Right cardiac atrium (tissue), 5 donors: Measurements from ENCODE around the gene ARHGAP5. TPM values are rescaled to one million over a fixed set of nuclear protein-coding genes. Genes with fewer than 3 reads are reported as not detected.
A peak's percentile ranks its signal among the peaks of the same experiment; 100 is the strongest.

Experiments used
- ATAC-seq, 2 donors: fragments of 200-7000 bp; cut with Tn5 transposase; one replicate each; pipeline versions ENCODE4 v1.8.0 to v1.9.1; 2020; ENCODE audit warnings: moderate library complexity in 2 of 2, mild to moderate bottlenecking in 1 of 2
- DNase-seq, 3 donors: peaks; one replicate each; pipeline ENCODE4 v3.0.0-alpha.2; 2020
- H3K27ac ChIP-seq: one replicate; pipeline ENCODE4 v1.5.1; 2013; ENCODE audit warnings: mild to moderate bottlenecking, low read length, control low read depth, moderate library complexity
- H3K27me3 ChIP-seq: one replicate; pipeline ENCODE4 v1.6.1; 2013; ENCODE audit not compliant: control insufficient read depth, insufficient read depth
- H3K4me1 ChIP-seq: one replicate; pipeline ENCODE4 v1.6.1; 2013; ENCODE audit warnings: low read length; ENCODE audit not compliant: control insufficient read depth, insufficient read depth
- H3K4me3 ChIP-seq: one replicate; pipeline ENCODE4 v1.5.1; 2013; ENCODE audit warnings: low read length, control low read depth
- H3K9me3 ChIP-seq: one replicate; pipeline ENCODE4 v1.6.1; 2013; ENCODE audit warnings: low read length; ENCODE audit not compliant: control insufficient read depth
- WGBS: extraction: QIAGEN DNeasy Blood & Tissue Kit; methylation state at CpG from one replicate; pipeline ENCODE4 v1.1.7; 2013; 5-methylcytosine and 5-hydroxymethylcytosine counted together
- intact Hi-C, 4 donors: fragments of 100-400 bp; cut with DNase I; formaldehyde crosslinking; loops; one replicate each; pipeline versions ENCODE4 v1.11.0 to v1.14.0; 2022 to 2023
- polyA plus RNA-seq: library from polyadenylated mRNA; stranded (reverse); fragments of 200-250 nt; gene quantifications from one replicate; pipeline ENCODE4 v1.2.3, GENCODE V29; 2013
- total RNA-seq, 4 donors: library from RNA; stranded (reverse); fragmentation: NEBNext Ultra II Directional; extraction: Animal tissue kit (Norgen Biotek cat#: 25700); gene quantifications; one replicate each; pipeline ENCODE4 v1.2.1, GENCODE V29; 2021
- donor health status: healthy with polysubstance abuse.
- donor health status: DM: no; HTN: yes; CAD: no.
- donor health status: DM: no; HTN: no; CAD: no.
- donor health status: DM: no; HTN: yes; CAD: no; lungs with severe emphysema.
- donor health status: DM: yes; HTN: yes; CAD: no.

Gene ARHGAP5
- total and polyA plus RNA-seq, 5 donors, result 28.0 to 255 (median 229) TPM

DNA sequence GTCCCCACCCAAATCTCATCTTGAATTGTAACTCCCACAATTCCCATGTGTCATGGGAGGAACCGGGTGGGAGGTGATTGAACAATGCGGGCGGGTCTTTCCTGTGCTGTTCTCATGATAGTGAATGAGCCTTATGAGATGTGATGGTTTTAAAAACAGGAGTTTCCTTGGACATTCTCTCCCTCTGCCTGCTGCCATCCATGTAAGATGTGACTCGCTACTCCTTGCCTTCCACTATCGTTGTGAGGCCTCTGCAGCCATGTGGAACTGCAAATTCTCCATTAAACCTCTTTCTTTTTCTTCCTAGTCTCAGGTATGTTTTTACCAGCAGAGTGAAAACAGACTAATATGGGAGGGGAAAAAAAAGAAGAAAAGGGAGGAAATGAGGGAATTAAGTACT, 22.6 kb upstream of the ARHGAP5 start:
- H3K27ac ChIP-seq, result no peak overlapping the region
- intact Hi-C loops, result no loop called here
- no peak for ATAC-seq
- no peaks in the 10 kb centered on the region for H3K9me3 ChIP-seq
- H3K27me3 ChIP-seq, result no peaks in the 10 kb centered on the region
- H3K4me1 ChIP-seq, result peaks cover 1% of the 10 kb centered on the region
- no peak for DNase-seq
- no peak overlapping the region for H3K4me3 ChIP-seq
- WGBS, result 90% methylated on average over 5 of the region's 5 CpGs

DNA sequence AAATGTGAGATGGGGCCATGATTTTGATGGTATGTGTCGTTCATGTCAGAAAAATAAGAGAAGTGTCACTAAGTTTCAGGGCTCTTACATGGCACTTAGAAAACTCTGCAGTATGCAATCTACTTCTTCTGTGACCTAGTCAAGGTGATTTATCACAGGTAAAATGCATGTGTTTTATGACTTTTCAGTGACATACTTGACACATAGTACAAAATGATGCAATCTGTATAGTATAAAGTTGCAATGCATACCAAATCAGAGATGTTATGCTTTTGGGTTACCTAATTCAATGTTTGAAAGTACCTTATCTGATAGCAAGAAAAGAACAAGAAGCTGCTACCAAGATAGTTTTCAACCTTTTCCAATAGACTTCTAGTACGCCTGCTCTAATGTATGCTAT, 21.9 kb upstream of the ARHGAP5 start:
- intact Hi-C loops, result no loop called here
- Histone ChIP-seq H3K4me3 (no peak overlapping the region), H3K27me3 (no peaks in the 10 kb centered on the region), H3K27ac (no peak overlapping the region), H3K4me1 (peaks cover 1% of the 10 kb centered on the region), H3K9me3 (no peaks in the 10 kb centered on the region)
- DNase-seq, result no peak
- 49% methylated on average over 2 of the region's 2 CpGs for whole genome bisulfite sequencing
- ATAC-seq, result no peak

- no peaks in the 10 kb centered on the region for H3K27me3 ChIP-seq
- peaks cover 1% of the 10 kb centered on the region for H3K4me1 ChIP-seq
- intact Hi-C loops, result no loop called here
- WGBS, result 69% methylated on average over 2 of the region's 2 CpGs
- H3K27ac ChIP-seq, result no peak overlapping the region
- no peak for DNase-seq
- H3K4me3 ChIP-seq, result no peak overlapping the region
- no peaks in the 10 kb centered on the region for H3K9me3 ChIP-seq
- ATAC-seq, result no peak
Observed at GRCh38 chr14:32059702-32060101, 17.4 kb upstream of the ARHGAP5 start.

DNA sequence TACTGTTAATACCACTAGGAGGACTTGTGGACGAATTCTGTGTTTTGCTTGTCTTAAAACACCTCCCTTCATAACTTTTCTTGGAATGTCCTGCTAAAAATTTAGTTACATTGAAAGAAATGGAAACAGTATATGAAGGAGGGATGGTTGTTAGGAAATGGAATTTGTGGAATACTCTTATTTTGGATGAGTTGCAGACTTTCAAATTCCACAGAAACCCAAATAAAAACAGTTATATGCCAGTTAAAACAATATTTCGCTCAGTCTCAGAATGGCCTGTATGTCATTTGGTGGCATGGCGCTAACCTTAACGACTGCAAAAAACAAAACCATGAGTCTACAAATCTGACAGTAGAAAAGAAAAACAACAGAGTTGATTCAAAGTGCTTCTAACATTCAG, 12.2 kb upstream of the ARHGAP5 start:
- H3K4me1 ChIP-seq, result no peaks in the 10 kb centered on the region
- H3K9me3 ChIP-seq, result no peaks in the 10 kb centered on the region
- ATAC-seq (no peak), DNase-seq (no peak)
- WGBS, result 86% methylated on average over 4 of the region's 4 CpGs
- H3K27me3 ChIP-seq, result no peaks in the 10 kb centered on the region
- H3K27ac ChIP-seq, result no peak overlapping the region
- intact Hi-C loops, result no loop called here
- no peak overlapping the region for H3K4me3 ChIP-seq

GRCh38 chr14:32068708-32069107, 8.4 kb upstream of the ARHGAP5 start:
- no peak for DNase-seq
- WGBS, result 85% methylated on average over 2 of the region's 2 CpGs
- intact Hi-C loops, result loop anchor here in 1 of 4 donors (2.0 kb wide), 1 partner anchor 46 kb away; no protein-coding TSS in a partner anchor
- Histone ChIP-seq H3K4me3 (no peak overlapping the region), H3K27me3 (no peaks in the 10 kb centered on the region), H3K9me3 (no peaks in the 10 kb centered on the region), H3K27ac (no peak overlapping the region), H3K4me1 (no peaks in the 10 kb centered on the region)
- ATAC-seq, result no peak

- intact Hi-C loops, result loop anchor here in 3 of 4 donors (5.0 to 10.0 kb wide), 5 partner anchors 125 to 405 kb away; no protein-coding TSS in a partner anchor
- Histone ChIP-seq H3K9me3 (no peaks in the 10 kb centered on the region), H3K4me1 (no peaks in the 10 kb centered on the region), H3K27me3 (no peaks in the 10 kb centered on the region), H3K4me3 (no peak overlapping the region), H3K27ac (no peak overlapping the region)
- 91% methylated on average over 3 of the region's 3 CpGs for WGBS
- no peak for ATAC-seq
- no peak for DNase-seq
Observed at GRCh38 chr14:32070282-32070681, 6.8 kb upstream of the ARHGAP5 start.

GRCh38 chr14:32072676-32073075, 4.4 kb upstream of the ARHGAP5 start:
- Histone ChIP-seq H3K4me1 (no peaks in the 10 kb centered on the region), H3K4me3 (no peak overlapping the region), H3K27ac (no peak overlapping the region), H3K27me3 (no peaks in the 10 kb centered on the region), H3K9me3 (no peaks in the 10 kb centered on the region)
- no peak for ATAC-seq
- DNase-seq, result no peak
- WGBS, result 69% methylated on average over 1 of the region's 1 CpG
- intact Hi-C loops, result loop anchor here in 3 of 4 donors (5.0 to 10.0 kb wide), 5 partner anchors 128 to 402 kb away; no protein-coding TSS in a partner anchor

GRCh38 chr14:32073537-32074189, 3.4 kb upstream of the ARHGAP5 start:
- 92% methylated on average over 6 of the region's 6 CpGs for WGBS
- intact Hi-C loops, result loop anchor here in 3 of 4 donors (5.0 to 10.0 kb wide), 5 partner anchors 129 to 401 kb away; no protein-coding TSS in a partner anchor
- Histone ChIP-seq H3K27ac (no peak overlapping the region), H3K4me1 (no peaks in the 10 kb centered on the region), H3K4me3 (no peak overlapping the region), H3K27me3 (no peaks in the 10 kb centered on the region), H3K9me3 (no peaks in the 10 kb centered on the region)
- DNase-seq (no peak), ATAC-seq (no peak)

GRCh38 chr14:32074887-32075572, 2.1 kb upstream of the ARHGAP5 start:
- ATAC-seq, result no peak
- intact Hi-C loops, result loop anchor here in 3 of 4 donors (5.0 to 10.0 kb wide), 6 partner anchors 127 to 400 kb away; partner anchors contain the start of genes RNU6-7 (in 1 of the 3) and RNU6-8 (in 1 of the 3)
- WGBS, result 57% methylated on average over 8 of the region's 8 CpGs
- no peak for DNase-seq
- H3K4me3 ChIP-seq, result peak overlapping the region; percentile 95
- H3K9me3 ChIP-seq, result no peaks in the 10 kb centered on the region
- H3K27me3 ChIP-seq, result no peaks in the 10 kb centered on the region
- no peak overlapping the region for H3K27ac ChIP-seq
- H3K4me1 ChIP-seq, result no peaks in the 10 kb centered on the region

DNA sequence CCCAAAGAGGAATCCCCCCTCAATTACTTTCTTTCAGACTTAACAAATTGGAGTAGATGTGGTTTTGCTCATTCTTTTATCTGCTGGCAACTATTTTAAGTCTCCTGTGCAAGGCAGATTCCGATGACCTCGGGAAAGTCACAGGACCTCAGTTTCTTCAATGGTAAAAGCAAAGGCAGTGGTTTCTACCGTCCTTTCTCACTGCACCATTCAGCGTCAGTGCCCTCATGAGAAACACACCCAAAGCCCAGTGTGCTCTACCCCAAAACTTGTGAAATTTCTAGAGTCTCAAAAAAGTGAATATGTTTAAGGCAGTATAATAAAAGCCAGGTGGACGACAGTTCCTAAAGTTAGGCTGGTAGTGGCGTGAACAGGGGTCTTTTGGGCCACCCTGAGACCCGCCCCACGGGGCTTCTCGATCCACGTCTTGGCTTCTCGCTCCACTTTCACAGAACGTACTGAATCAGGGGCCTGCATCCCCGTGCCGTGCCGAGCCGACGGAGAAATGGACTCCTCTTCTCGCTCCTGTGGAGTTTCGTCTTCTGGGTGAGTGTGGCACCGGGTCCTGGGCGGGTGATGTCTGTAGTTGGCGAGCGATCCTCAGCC, 1.3 kb upstream of the ARHGAP5 start:
- intact Hi-C loops, result loop anchor here in 3 of 4 donors (2.0 to 10.0 kb wide), 7 partner anchors 127 to 399 kb away; partner anchors contain the start of genes RNU6-7 (in 2 of the 3) and RNU6-8 (in 2 of the 3)
- ATAC-seq, result peak; percentile 27 to 48
- WGBS, result under 1% methylated on average over 23 of the region's 23 CpGs
- peak in 1 of 3 donors; percentile 78 for DNase-seq
- H3K9me3 ChIP-seq, result no peaks in the 10 kb centered on the region
- no peaks in the 10 kb centered on the region for H3K27me3 ChIP-seq
- H3K4me1 ChIP-seq, result no peaks in the 10 kb centered on the region
- H3K4me3 ChIP-seq, result peak overlapping the region; percentile 95
- H3K27ac ChIP-seq, result peak overlapping the region; percentile 100
